SK-N-SH (cell line): ENCODE data around the gene PRDM15. TPM values are rescaled to one million over a fixed set of nuclear protein-coding genes. Genes with fewer than 3 reads are reported as not detected.

Experiments used
- CTCF ChIA-PET: fragments of 300-600, 350-600 bp; formaldehyde crosslinking; extraction: SDS; loops from one replicate; lab custom pipeline; 2021; lab: Yijun Ruan, JAX
- POLR2A ChIA-PET: fragments of 350-600 bp; sonication (Branson Sonifier 250); formaldehyde crosslinking; extraction: SDS; loops from one replicate; lab custom pipeline; 2020; ENCODE audit warnings: antibody characterized with exemption, inconsistent platforms; lab: Yijun Ruan, JAX
- DNase-seq: peaks from one replicate; pipeline ENCODE4 v3.0.0; 2012
- H2AFZ ChIP-seq: fragments of 200-600 bp; sonication (generic); 2 replicates; pipeline ENCODE4 v1.8.1; 2016; ENCODE audit warnings: antibody characterized with exemption, mild to moderate bottlenecking, low read depth
- H3F3A ChIP-seq: fragments of 200-600 bp; sonication (generic); replicated peaks from 2 replicates; pipeline ENCODE3; 2016; ENCODE audit warnings: antibody characterized with exemption, mild to moderate bottlenecking; ENCODE audit not compliant: insufficient read depth
- H3K27ac ChIP-seq, 2 experiments: fragments of 200-500 bp in 1 of 2; fragments of 200-600 bp in 1 of 2; sonication (Bioruptor generic) in 1 of 2; sonication (generic), shearing (Covaris generic) in 1 of 2; 2 replicates each; pipeline versions ENCODE4 v1.5.1 to v1.6.1; 2014 to 2016; ENCODE audit warnings: low read depth in 2 of 2, inconsistent platforms in 1 of 2, low read length in 1 of 2, mild to moderate bottlenecking in 1 of 2, mixed read lengths in 1 of 2
- H3K27me3 ChIP-seq: fragments of 200-600 bp; sonication (generic), shearing (Covaris generic); 2 replicates; pipeline ENCODE4 v1.6.1; 2016; ENCODE audit warnings: mixed run types; ENCODE audit not compliant: insufficient read depth
- H3K36me3 ChIP-seq, 2 experiments: fragments of 200-500 bp in 1 of 2; fragments of 200-600 bp in 1 of 2; sonication (Bioruptor generic) in 1 of 2; sonication (generic) in 1 of 2; replicated peaks in 1 of 2; 2 replicates each; pipeline versions ENCODE3 to v1.5.1; 2014 to 2016; ENCODE audit warnings: low read length in 1 of 2, mild to moderate bottlenecking in 1 of 2; ENCODE audit not compliant: insufficient read depth in 2 of 2, control insufficient read depth in 1 of 2
- H3K4me1 ChIP-seq, 2 experiments: fragments of 200-500 bp in 1 of 2; fragments of 200-600 bp in 1 of 2; sonication (Bioruptor generic) in 1 of 2; sonication (generic), shearing (Covaris generic) in 1 of 2; 2 replicates each; pipeline versions ENCODE4 v1.5.1 to v1.6.1; 2014 to 2016; ENCODE audit warnings: low read depth in 1 of 2, low read length in 1 of 2, mixed run types in 1 of 2; ENCODE audit not compliant: insufficient read depth in 2 of 2, control insufficient read depth in 1 of 2
- H3K4me2 ChIP-seq: fragments of 200-600 bp; sonication (generic), shearing (Covaris generic); 2 replicates; pipeline ENCODE4 v1.6.1; 2017; ENCODE audit warnings: mixed run types
- H3K4me3 ChIP-seq, 2 experiments: fragments of 200-500 bp in 1 of 2; fragments of 200-600 bp in 1 of 2; sonication (Bioruptor generic) in 1 of 2; sonication (generic), shearing (Covaris generic) in 1 of 2; 2 replicates each; pipeline versions ENCODE4 v1.5.1 to v1.8.1; 2014 to 2016; ENCODE audit warnings: low read depth in 2 of 2, inconsistent platforms in 1 of 2, low read length in 1 of 2, mild to moderate bottlenecking in 1 of 2, mixed read lengths in 1 of 2, moderate library complexity in 1 of 2
- H3K79me2 ChIP-seq: fragments of 200-600 bp; sonication (generic); 2 replicates; pipeline ENCODE4 v1.8.1; 2017; ENCODE audit warnings: mild to moderate bottlenecking; ENCODE audit not compliant: insufficient read depth
- H3K9ac ChIP-seq: fragments of 200-600 bp; sonication (generic); 2 replicates; pipeline ENCODE4 v1.6.1; 2017; ENCODE audit warnings: mixed run types
- H3K9me2 ChIP-seq: fragments of 200-600 bp; sonication (generic); 2 replicates; pipeline ENCODE4 v1.6.1; 2017; ENCODE audit warnings: mixed run types
- H3K9me3 ChIP-seq: fragments of 200-600 bp; sonication (generic); 2 replicates; pipeline ENCODE4 v1.6.1; 2017; ENCODE audit warnings: mixed run types, mild to moderate bottlenecking, moderate library complexity
- H4K20me1 ChIP-seq: fragments of 200-600 bp; sonication (generic); 2 replicates; pipeline ENCODE4 v1.6.1; 2017; ENCODE audit warnings: mild to moderate bottlenecking, mixed run types; ENCODE audit not compliant: insufficient read depth
- CTCF ChIP-seq: fragments of 200-600 bp; sonication (generic); IDR thresholded peaks from 2 replicates; pipeline ENCODE4 v1.6.1; 2017; ENCODE audit warnings: antibody characterized with exemption, mild to moderate bottlenecking, moderate library complexity
- FOSL2 ChIP-seq: IDR thresholded peaks from 2 replicates; pipeline ENCODE4 v1.4.0; 2012; ENCODE audit warnings: low read depth, mild to moderate bottlenecking, moderate library complexity, borderline replicate concordance
- FOXM1 ChIP-seq: IDR thresholded peaks from 2 replicates; pipeline ENCODE4 v1.4.0; 2012; ENCODE audit warnings: low read depth, mild to moderate bottlenecking
- JUND ChIP-seq: IDR thresholded peaks from 2 replicates; pipeline ENCODE4 v1.4.0; 2012
- MAX ChIP-seq: IDR thresholded peaks from 2 replicates; pipeline ENCODE4 v1.4.0; 2012; ENCODE audit warnings: low read depth
- MXI1 ChIP-seq: IDR thresholded peaks from 2 replicates; pipeline ENCODE4 v1.6.1; 2012; ENCODE audit warnings: mild to moderate bottlenecking, low read depth, low read length, improper control_type of control experiment
- NFIC ChIP-seq: IDR thresholded peaks from 2 replicates; pipeline ENCODE4 v1.4.0; 2012; ENCODE audit warnings: borderline replicate concordance
- PBX3 ChIP-seq: IDR thresholded peaks from 2 replicates; pipeline ENCODE4; 2012
- POLR2AphosphoS5 ChIP-seq: IDR thresholded peaks from 2 replicates; pipeline ENCODE4 v1.6.1; 2012; ENCODE audit warnings: low read depth, low read length
- RAD21 ChIP-seq: IDR thresholded peaks from 2 replicates; pipeline ENCODE4 v1.6.1; 2012; ENCODE audit warnings: mild to moderate bottlenecking, low read length
- RCOR1 ChIP-seq: fragments of 150-350 bp; IDR thresholded peaks from 2 replicates; pipeline ENCODE4 v1.6.1; 2017; ENCODE audit warnings: antibody characterized with exemption, low read length
- REST ChIP-seq: IDR thresholded peaks from 2 replicates; pipeline ENCODE4 v1.6.1; 2012; ENCODE audit warnings: mild to moderate bottlenecking, low read depth, low read length, moderate library complexity
- RXRA ChIP-seq: IDR thresholded peaks from 2 replicates; pipeline ENCODE4 v1.4.0; 2012; ENCODE audit warnings: low read depth, mild to moderate bottlenecking, borderline replicate concordance
- SMC3 ChIP-seq: IDR thresholded peaks from 2 replicates; pipeline ENCODE4 v1.6.1; 2012; ENCODE audit warnings: low read depth, low read length, improper control_type of control experiment
- TAF1 ChIP-seq: IDR thresholded peaks from 2 replicates; pipeline ENCODE4 v1.6.1; 2012; ENCODE audit warnings: low read depth, mild to moderate bottlenecking, low read length, moderate library complexity, borderline replicate concordance
- TEAD4 ChIP-seq: IDR thresholded peaks from 2 replicates; pipeline ENCODE4 v1.4.0; 2012; ENCODE audit warnings: mild to moderate bottlenecking, borderline replicate concordance; ENCODE audit not compliant: insufficient read depth
- WGBS: methylation state at CpG from one replicate; pipeline ENCODE4 v1.1.6; 2017; ENCODE audit warnings: low lambda C conversion rate; 5-methylcytosine and 5-hydroxymethylcytosine counted together
- polyA plus RNA-seq, 3 experiments: library from polyadenylated mRNA; depleted of rRNA; stranded (reverse); fragments of >200 nt; gene quantifications; 2 replicates each; pipeline ENCODE4 v1.2.3, GENCODE V29; 2012

PRDM15 gene
- polyA plus RNA-seq, 1 of the 3 experiments (the other 2 are of a cell fraction): 7.0 TPM

DNA sequence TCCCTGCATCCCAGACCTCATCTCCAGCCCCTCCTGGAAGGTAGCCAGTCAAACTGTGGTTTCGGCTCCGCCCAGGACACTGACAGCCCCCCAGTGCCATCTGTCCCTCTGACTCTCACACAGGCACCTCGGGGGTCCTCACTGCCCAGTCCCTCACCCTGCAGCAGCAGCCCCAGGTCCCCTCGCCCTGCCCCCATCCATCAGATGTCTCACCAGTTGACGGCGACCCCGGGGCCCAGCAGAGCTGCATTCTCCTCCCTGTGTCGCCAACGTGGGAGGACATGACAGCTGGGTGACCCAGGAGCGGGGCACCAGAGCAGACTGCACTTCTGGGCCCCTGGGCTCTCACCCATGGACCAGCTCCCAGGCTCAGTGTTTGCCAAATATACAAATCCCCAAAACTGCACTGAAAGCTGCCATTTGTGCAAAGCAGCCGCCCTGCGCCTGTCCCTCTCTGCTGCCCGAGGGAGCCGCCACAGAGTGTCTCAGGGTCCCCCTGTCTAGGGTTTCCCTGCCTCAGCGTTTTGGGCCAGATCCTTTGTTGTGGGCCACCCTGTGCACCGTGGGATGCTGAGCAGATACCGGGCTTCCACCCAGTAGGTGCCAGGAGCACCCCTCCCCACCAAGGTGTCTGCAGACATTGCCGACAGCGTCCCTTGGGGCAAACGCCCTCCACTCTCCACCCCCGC is 48.2 kb downstream of the PRDM15 start:
- ChIA-PET CTCF (interaction anchor here (1.4 kb wide), 1 partner anchor 14 kb away, joined by 4 read pairs; no protein-coding TSS in a partner anchor), POLR2A (no interaction called here)
- Histone ChIP-seq H3K36me3 (peaks cover 0 to 11% of the 10 kb centered on the region in 2 experiments), H3K27me3 (no peaks in the 10 kb centered on the region), H3K4me3 (no peak overlapping the region), H3K4me1 (no peaks in the 10 kb centered on the region), H4K20me1 (no peaks in the 10 kb centered on the region), H3K4me2 (no peak overlapping the region), H2AFZ (no peak overlapping the region), H3K9me2 (no peaks in the 10 kb centered on the region), H3K9me3 (no peaks in the 10 kb centered on the region), H3K79me2 (no peaks in the 10 kb centered on the region), H3K9ac (no peak overlapping the region), H3F3A (no peaks in the 10 kb centered on the region), H3K27ac (no peak overlapping the region)
- TF ChIP-seq RXRA: no peak
- no peak for TF ChIP-seq TAF1
- TF ChIP-seq CTCF: no peak
- TF ChIP-seq SMC3: no peak
- no peak for TF ChIP-seq JUND
- no peak for TF ChIP-seq FOSL2
- TF ChIP-seq MXI1: no peak
- no peak for TF ChIP-seq MAX
- TF ChIP-seq POLR2AphosphoS5: no peak
- no peak for TF ChIP-seq FOXM1
- no peak for TF ChIP-seq NFIC
- TF ChIP-seq RAD21: no peak
- no peak for TF ChIP-seq RCOR1
- no peak for TF ChIP-seq REST
- TF ChIP-seq TEAD4: no peak
- TF ChIP-seq PBX3: no peak
- WGBS: 100% methylated on average over 5 of the region's 21 CpGs
- no peak for DNase-seq
